GM19328 (cell line): ENCODE measurements around the gene GTPBP8.
A peak's percentile ranks its signal among the peaks of the same experiment; 100 is the strongest.
"Not testable (repeated sequence)": the region's sequence is repeated elsewhere in the genome, so short reads cannot be mapped to it uniquely, and the experiment has no call there.

Experiments
- ATAC-seq: cut with Tn5 transposase; IDR thresholded peaks from one replicate; pipeline ENCODE4 v1.9.1; 2021; ENCODE audit warnings: mild to moderate bottlenecking, moderate library complexity; ENCODE audit not compliant: unreplicated experiment

The GTPBP8 gene

DNA sequence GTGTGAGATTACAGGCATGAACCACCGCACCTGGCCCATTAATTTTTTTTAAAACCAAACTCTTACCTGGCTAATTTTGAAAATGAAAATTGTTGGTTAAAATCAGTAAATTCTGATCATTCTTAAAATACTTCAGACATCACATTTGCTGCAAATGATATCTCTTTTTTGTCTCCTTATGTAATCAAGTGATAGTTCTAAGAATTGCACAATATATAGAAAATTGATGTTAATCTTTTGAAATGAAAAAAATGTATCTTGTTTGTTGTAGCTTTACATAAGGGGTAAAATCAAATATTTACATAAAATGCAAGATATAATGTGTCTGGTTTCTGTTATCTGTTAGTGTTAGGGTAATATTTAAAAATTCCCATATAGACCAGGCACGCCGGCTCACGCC is 5.0 kb downstream of the GTPBP8 start:
- no peak for ATAC-seq

DNA sequence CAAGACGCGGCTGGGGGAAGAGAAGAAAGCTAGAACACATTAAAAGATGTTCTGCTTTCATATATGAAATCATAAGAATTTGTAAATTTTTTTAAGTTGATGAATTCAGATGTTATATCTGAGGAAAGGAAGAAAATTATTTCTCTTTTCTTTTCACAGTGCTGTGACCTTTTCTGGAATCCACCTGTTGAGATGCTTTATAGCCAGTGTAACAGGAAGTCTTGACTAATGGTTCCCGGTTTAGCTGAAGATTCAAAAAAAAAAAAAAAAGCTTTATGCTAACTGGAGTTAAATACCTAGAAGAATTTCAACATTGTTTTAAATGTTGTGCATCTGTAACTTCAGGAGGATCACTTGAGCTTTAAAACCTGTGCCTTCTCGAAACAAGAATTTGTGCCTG is 9.9 kb downstream of the GTPBP8 start:
- ATAC-seq, result no peak

DNA sequence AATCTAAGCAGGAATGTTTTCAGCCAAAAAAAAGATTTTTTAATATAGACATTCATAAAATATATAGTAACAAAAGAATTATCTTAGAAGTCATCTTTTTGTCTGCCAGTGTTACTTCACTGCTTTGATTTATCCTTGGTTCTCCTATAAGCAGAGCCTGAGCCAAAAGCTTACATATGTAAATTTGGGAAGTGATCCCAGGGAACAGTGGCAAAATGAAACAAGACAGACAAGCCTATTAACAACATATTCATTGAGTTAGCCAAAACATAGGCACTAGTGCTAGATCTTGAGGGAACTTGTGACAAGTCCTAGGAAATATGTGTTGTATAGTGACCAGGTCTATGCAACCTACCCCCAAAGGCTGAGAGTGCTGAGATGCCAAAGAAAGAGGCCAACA is 11.3 kb downstream of the GTPBP8 start:
- ATAC-seq, result no peak

DNA sequence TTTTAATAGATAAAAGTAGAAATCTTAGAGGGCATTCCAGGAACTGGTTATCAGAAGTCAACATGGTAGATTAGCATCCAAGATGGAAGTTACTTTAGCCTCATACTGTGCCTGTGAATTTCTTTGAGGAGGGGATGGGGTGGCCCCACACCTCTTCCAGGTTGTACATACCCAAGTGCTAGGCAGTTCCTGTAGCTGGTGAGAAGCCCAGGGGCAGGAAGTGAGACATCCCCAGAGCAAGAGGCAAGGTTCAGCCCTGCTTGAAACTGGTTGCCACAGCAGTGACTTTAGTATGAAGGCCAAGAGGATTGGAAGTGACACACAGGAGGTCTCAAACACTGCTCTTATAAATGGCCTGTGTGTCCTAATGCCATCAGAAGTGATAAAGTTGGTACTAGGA is 11.9 kb downstream of the GTPBP8 start:
- ATAC-seq, result no peak

DNA sequence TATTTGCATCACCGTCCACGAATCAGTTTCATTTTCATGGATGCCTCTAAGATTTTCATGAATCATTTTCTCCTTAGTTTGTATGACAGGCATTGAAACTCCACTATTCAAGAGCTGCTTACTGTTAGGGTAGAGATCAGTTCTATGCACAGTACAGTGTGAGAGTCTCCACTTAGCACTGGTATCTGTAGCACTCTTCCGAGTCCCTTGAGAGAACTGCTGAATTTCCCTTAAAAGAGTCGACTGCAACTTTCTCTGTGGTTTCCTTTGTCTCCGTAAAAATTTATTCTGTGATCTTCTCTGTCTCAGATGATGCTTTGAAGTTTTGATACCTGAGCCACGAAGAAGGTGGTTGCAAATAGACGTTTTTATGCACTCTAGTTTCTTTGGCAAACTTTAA is 14.8 kb downstream of the GTPBP8 start:
- ATAC-seq, result no peak

DNA sequence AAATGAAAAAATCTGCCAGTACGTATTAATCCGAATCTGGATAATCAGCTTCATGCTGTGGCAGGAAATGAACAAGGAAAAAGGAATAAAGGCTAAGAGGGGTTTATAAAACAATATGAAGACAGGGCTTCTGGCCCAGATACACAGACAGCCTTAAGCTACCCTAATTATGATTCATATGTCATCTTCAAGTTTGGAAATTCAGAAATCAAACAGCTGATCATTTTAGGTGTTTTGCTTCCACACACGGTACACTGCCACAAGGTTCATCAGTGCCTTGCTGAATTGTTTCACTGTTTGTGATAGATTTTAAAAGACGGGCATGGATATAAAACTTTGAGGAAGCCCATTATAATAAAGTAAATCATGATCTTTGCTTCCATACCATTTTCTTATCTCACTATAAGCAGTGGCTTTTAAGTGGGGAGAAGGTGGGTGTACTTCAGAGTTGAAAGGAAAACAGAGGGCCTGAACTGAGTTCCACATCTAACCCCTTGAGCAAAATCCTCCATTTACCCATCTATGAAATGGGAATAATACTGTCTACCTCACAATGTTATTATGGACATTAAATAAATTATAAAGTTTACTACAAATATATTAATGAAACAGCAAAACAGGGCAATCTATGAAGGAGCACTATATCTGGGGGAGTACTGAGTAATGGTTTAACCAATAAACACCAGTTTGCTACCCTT is 15.7 kb downstream of the GTPBP8 start:
- ATAC-seq, result no peak

DNA sequence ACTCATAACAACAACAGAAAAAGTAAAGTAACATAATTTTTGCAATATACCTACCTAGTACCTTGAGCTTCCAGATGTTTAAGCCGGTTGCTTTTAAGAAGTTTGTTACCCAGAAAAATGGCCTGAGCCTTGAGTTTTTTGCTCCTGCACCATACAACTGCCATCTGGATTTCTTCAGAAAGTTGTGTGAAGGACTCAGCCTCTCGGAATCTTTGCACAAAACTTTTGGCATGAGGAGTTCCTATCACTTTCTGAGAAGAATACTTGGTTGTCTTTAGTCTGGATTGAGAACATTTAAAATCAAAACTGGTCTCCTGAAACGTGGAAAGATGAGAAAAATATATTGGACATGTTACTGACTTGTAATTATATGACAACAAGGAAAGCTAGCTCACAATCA is 17.3 kb downstream of the GTPBP8 start:
- ATAC-seq, result no peak

DNA sequence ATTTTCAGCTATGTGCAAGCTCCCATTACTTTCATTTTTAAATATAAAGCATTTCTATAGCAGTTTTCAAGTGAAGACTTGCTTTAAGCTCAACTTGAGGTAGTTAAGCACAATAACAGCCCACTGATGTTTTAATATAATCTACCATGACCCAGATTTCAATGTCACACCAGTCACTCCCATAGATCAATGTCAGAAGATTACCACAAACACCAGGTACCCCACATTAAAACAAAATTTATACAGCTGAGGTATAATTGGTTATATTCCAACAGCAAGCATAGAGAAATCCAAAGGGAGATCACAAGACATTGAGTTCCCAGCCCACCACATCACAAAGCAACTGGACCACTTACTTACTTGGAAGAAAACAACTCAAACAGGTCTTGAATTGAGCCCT is 22.8 kb downstream of the GTPBP8 start:
- no peak for ATAC-seq

DNA sequence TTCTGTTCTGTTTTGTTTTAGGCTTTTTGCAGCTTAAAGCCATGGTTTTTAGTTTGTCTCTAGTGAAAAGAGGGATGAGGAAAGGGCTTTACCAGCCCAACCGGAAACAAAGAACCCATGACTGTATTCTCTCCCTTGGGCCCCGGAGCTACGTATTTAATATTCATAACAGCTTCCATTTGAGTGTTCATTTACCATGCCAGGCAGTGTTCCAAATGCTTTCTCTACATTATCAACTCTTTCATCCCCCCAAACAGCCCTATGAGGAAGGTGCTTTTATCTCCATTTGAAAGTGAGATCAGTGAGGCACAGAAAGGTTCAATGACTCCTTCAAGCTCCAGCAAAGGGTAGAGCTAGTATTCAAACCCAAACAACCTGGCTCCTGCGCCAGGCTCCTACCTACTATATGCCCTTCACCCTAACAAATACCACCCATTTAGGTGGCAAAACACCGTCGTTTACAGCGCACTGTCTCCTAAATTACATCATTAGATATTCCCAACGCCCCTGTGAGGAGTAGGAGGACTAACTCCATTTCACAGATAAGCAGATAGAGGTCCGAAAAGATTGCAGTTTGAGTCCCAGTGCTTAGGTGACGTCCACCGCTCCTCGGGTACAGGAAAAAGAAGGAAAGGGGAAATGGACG is 27.9 kb downstream of the GTPBP8 start:
- no peak for ATAC-seq

DNA sequence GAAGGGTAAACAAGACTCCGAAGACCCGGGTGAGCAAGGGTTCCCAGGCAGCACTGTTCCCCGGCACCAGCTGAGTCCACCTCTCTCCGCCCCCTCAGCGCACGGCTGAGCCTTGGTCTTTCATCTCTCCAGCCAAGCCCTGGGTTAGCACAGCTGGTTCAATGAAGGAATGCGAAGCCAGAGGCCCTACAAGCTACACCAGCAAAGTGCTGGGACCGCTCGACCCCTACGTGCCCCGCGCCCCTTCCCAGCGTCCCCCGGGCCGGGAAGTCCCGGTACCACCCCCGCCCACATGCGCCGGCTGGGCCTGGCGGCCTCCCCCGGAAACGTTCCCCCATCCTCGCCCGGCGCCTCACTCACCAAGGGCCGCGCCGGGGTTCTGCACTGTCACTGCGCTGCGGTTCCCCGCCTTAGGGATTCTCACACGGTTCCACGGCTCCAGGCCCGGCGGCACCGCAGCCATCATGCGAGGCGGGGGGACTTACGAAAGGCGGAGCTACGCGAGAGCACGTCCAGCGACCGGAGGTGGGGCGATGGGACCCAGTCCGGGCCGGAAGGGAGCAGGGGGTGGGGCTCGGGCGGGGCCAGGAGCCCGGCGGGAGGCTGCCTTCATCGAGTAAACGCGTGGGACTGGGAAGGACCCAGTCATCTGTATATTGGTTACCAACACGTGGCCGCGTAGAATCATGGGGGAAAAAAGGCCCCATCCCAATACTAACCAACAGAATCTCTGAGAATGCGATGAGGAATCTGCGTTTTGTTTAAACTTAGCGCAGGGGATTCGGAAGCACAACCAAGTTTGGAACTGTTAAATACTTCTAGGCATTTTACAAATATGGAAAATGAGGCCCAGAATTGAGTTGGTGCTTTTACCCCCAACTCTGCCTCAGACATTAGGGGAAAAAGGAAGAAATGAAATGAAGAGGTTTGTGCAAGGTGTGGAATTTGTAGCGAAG is 28.7 kb downstream of the GTPBP8 start:
- peak; percentile 87 for ATAC-seq

DNA sequence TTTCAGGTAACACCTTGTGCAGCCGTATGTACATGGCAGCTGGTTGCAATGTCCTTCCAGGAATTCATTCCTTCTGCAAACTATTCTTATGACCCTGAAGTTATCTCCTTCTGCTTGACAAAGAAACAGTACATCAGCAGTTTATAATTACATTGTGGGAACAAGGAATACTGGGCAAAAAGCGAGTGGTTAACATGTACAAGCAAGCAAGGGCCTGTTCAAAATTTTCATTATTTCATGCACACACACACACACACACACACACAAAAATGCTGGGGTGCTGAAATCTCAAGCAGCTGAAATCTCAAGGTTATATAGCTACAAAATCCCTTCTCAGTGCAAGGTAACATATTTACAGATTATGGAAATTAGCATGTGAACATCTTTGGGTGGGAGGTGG is 30.7 kb downstream of the GTPBP8 start:
- ATAC-seq, result no peak

DNA sequence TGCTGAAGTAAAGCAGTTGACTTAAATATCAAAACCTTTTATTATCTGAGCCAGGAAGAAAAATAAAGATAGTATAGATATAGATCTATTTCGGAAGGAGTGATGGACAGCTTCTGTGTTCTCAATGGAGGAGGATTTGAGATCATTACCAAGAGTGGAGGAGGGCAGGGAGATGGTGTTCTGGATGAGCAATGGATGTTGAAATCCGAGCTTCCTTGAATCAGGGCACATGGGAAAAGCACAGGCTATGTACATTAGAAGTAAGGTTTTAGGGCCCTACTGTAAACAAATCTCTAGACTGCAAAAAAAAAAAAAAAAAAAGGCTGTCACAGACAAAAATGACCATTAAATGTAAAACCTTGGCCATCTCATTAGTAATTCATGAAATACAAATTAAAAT is 43.2 kb downstream of the GTPBP8 start:
- no peak for ATAC-seq

DNA sequence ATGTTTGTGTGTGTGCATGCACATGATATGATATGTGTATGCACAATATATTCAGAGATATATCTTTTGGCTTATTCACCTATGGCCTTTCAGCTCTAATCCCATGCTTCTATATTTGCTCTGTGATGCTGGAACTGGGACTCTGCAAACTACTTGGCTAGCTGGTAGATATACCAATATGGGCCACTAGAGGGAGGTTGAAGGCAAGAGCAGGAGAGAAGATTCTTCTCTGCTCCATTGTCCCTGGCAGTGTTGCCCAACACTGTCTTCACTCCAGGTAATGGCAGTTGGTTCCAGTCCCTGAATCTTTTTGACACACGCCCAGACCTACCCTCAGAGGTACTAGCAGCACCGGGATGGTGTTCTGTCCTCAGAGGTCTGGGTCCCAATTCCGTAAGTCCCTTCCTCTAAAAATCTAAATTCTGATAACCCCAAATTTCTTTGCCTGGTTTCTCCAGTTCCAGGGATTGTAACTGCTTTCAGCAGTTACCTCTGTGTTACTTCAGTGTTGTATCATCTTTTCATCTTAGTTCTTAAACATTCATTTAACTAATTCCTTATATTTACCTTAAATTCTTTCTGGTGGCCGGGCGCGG is 44.7 kb downstream of the GTPBP8 start:
- no peak for ATAC-seq

DNA sequence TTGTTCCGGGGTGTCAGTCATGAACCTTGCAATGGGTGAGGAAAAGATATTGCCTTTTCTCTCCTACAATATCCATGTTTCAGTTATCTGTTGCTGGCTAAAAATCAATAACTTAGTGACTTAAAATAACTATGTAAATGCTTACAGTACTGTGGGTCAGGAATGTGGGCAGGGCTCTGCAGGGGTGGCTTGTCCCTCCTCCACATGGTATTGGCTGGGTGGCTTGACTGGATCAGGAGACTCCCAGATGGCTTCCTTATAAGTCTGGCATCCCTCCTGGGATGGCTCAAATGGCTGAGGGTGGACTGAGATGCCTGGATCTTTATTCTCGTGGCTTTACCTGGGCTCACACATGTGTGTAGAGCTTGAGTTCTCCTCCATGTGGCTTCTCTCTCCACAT is 47.5 kb downstream of the GTPBP8 start:
- no peak for ATAC-seq

DNA sequence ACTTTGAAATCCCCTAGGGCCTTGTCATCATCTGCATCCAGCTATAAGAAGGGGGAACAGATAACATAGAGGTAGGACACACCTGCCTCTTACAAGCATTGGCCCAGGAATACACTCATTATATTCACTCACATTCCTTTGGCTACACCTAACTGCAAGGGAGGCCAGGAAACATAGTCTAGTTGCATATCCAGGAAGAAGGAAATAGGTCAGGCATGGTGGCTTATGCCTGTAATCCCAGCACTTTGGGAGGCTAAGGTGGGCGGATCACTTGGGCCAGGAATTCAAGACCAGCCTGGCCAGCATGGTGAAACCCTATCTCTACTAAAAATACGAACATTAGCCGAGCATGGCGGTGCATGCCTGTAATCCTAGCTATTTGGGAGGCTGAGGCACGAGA is 48.8 kb downstream of the GTPBP8 start:
- no peak for ATAC-seq

DNA sequence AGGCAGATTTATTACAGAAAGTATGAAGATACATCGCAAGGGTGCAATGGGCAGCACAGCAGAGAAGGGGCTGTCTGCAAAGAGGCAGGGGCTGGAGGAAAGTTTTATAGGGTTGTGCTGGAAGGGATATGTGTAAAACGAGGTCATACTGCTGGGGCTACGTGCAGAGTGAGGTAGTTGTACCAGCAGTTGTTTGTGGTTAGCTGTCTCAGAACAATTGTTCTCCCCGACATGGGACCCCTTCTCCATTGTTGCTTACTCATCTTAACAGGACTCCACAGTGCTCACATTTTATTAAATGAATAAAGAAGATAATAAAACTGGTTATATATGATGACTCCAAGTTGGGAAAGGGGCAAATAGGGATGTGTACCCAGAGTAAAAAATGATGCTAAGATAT is 49.4 kb downstream of the GTPBP8 start:
- ATAC-seq, result no peak

DNA sequence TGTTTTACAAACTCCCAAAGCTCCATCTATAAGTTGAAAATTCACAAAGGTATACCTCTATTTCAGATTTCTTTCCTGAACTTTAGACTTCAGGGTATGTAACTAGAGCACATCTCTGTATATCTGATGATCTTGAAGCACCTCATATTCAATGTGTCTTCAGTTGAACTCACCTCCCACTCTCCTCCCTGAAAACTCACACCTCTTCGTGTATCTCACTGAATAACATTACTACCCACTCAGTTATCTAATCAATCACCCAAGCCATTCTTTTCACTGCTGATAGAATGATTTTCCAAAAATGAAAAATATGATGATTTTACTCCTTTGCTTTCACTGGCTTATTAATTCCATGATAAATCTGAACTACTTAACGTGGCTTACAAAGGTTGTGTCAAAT is 52.9 kb downstream of the GTPBP8 start:
- no peak for ATAC-seq

DNA sequence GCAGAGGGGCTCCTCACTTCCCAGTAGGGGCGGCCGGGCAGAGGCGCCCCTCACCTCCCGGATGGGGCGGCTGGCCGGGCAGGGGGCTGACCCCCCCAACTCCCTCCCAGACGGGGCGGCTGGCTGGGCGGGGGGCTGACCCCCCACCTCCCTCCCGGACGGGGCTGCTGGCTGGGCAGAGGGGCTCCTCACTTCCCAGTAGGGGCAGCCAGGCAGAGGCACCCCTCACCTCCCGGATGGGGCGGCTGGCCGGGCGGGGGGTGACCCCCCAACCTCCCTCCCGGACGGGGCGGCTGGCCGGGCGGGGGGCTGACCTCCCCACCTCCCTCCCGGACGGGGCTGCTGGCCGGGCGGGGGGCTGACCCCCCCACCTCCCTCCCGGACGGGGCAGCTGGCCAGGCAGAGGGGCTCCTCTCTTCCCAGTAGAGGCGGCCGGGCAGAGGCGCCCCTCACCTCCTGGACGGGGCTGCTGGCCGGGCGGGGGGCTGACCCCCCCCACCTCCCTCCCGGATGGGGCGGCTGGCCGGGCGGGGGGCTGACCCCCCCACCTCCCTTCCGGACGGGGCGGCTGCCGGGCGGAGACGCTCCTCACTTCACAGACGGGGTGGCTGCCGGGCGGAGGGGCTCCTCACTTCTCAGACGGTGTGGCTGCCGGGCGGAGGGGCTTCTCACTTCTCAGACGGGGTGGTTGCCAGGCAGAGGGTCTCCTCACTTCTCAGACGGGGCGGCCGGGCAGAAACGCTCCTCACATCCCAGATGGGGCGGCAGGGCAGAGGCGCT is 55.6 kb downstream of the GTPBP8 start:
- not testable (repeated sequence) for ATAC-seq

DNA sequence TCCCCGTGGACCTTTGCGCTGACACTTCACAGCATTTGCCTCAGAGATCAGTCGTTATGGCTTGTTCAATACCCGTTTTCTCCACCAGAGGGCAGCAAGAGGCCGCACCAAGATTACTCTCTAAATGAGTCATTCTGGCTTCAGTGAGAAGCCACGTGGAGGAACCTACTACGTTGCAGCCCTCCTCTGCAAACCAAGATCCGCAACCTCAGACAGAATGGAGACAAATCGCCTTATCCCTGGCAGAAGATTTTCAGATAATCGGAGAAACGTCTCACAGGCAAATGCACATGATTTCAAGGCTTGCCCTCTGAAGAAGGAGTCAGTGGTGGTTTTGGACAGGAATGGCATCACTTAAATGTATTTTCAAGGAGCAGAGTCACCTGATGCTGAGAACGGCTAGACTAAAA is 60.5 kb downstream of the GTPBP8 start:
- peak; percentile 95 for ATAC-seq
